HTR-8/SVneo (cell line): Measurements from ENCODE around the gene PTPRA.
"Not testable (repeated sequence)": the region's sequence is repeated elsewhere in the genome, so short reads cannot be mapped to it uniquely, and the experiment has no call there.

Experiments
- DNase-seq: peaks from one replicate; pipeline ENCODE4 v3.0.0; 2011; ENCODE audit warnings: low spot score, mixed read lengths; ENCODE audit not compliant: insufficient read length
- FAIRE-seq: peaks from 2 replicates; lab custom pipeline; 2011; peaks lifted over from hg19 to GRCh38; lab: Jason Lieb, UNC

PTPRA gene

DNA sequence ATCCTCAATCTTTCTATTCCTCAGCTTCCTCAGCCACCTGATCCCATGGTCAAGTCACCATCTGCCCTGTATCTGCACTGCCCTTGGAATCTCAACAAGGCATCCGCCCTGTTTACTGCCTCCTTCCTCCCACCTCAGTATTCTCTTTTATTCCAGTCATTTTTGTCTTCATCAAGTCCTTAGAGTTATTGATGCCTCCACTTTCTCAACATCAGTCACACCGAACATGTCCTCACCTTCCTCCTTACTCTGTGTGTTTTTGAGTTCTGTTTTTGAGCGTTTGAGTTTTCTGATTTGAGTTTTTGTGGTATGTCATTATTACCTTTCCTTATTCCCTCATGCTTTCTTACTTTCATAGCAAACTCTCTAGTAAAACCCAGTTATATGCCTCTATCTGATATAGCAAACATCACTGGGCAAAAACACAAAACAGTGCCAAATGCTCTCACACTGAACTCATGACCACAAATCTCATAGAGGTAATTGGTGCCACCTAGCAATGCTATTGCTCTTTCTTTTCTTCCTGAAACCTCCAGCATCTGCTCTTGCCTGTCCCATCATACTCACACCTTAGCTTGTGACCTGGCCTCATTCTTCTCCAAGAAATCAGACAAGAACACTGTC, 158.4 kb downstream of the PTPRA start:
- no peak for FAIRE-seq
- no peak for DNase-seq

DNA sequence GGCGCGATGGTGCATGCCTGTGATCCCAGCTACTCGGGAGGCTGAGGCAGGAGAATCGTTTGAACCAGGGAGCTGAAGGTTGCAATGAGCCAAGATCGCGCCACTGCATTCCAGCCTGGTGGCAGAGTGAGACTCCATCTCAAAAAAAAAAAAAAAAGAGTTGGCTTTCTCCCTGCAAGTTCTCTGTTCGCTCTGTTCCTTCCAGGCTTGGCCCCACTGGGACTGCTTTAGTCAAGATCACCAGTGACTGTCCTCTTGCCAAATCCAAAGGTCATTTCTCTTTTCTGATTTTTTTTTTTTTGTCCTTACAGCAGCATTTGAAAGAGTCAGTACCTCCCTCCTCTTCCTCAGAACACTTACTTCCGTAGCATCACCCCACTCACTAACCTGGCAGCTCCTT, 159.3 kb downstream of the PTPRA start:
- no peak for DNase-seq
- no peak for FAIRE-seq

DNA sequence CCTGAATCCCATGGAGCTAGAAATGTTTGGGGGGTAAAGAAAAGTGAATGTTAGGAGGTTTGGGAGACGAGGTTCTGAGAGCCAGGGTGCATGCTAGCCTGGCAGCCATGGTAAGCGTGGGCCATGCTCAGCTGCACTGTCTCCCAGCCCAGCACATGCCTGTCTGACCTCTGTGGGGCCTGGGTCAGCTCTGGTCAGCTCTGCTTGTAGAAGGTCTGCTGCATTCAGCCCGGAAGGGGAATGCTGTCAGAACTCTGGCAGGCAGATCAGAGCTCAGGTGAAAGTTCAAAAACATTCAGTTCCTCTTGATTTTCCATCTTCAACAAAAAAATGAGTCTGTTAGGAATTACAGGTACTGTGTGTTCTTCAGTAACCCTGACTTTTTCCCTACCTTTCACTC, 164.4 kb downstream of the PTPRA start:
- DNase-seq (no peak), FAIRE-seq (no peak)

DNA sequence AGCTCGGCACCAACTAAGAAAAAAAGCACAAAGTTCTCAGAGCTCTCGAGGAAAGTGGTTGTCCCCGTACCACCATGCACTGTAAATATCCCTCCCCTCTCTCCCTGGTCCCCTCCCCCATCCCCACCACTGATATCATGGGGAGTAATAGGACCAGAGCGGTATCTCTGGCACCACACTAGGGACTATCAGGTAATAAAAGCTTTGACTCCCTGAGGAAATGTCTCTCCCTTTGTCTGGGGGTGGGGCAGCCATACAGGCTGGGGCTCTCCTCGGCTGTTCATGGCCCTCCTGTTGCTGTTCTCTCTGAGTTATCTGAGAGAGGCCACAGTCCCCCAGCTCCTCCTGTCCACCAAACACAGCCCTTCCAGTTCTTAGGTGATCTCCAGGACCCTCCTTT, 165.2 kb downstream of the PTPRA start:
- DNase-seq = no peak
- no peak for FAIRE-seq

DNA sequence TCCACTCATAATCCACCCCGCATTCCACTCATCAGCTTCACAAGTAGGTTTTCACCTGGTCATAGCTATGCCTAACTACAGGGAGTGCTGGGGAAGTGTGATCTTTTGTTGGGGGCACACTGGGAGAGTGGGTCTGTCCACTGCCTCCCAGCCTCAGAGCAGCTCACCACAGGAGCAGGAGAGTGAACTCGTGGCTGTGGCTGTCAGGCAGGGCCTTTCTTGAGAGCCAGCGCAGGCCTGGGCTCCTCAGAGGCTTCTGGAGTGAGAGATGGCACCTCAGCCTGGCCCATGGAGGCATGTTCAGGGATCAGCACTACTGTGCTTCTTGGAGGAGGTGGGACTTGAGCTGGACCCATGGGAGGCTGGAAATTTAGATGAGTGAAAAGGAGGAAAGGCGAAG, 166.1 kb downstream of the PTPRA start:
- FAIRE-seq = no peak
- no peak for DNase-seq

DNA sequence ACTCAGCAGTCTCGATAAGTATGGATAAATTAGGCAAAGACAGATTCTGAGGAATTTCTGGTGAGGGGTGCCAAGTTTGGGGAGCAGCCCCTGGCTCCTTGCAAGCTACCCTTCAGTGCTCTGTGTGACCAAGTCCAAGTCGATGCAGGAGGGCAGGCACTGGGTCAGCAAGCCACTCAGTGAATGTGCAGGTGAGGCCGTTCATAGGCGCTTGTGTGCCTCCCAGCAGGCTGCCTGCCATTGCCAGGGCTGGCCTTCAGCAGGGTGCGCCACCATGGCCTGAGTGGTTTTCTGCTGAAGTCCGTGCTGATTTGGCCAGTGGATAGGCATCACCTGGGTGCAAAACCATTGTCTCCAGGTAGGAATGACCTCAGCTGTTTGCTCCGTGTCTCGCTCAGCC, 166.8 kb downstream of the PTPRA start:
- no peak for FAIRE-seq
- DNase-seq = no peak

DNA sequence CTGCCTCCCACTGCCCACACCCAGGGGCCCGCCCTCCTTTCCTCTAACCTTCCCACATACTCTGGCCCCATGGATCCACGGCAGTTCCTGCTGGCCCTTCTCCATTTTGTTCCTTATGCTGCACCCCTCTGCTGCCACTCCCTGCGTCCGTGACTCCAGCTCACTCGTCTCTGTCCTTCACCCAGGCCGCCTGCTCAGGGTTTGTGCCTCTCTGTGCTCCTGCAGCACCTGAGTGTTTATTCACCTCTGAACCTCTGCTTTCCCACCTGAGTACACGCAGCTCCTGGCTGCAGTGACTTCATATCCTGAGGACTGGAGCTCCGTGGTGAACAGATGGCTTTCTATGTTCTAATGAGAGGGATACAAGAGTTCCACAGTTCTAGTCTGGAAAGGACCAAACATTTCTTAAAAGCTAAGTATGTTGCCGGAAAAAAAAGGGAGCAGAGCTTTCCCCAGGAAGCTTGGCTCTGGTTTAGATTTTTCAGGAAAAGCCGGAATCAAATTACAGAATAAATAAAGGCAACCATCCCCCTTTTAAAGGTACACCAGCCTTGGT, 168.7 kb downstream of the PTPRA start:
- DNase-seq = no peak
- FAIRE-seq = no peak

DNA sequence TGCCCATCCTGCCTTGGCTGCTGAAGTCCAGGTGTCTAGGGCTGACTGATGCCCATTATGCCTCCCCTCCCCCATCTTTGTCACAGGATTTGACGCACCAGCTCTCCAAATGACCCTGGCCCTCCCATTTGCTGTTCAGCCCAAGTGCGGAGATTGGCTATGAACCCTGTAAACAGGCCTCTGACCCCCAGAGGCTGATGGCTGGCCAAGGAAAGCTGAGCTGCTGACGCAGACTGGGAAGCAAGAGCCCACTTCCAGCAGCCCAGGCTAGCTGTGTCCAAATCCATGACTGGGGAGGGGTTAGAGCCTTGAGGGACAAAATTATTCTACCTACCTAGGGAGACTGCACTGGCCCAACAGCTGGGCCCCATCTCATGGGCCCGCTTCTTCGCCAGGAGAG, 169.3 kb downstream of the PTPRA start:
- no peak for FAIRE-seq
- no peak for DNase-seq

DNA sequence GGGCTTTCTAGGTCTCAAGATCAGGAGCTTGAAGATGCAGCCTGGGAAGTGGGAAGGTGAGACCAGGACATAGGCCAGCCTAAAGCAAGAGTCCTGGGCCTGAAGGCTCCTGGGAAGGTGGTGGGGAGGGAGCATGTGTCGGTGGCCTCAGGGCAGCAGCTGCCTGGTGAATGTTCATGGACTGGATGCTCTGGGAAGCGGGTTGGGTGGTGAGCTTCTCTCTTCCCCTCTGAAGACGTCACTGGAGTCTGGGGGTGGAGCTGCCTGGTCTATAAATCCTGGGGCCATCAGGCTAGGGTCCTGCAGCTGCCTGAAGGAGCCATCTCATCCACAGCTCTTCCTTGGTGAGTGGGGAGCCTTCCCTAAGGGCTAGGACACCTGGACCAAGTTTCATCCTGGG, 170.0 kb downstream of the PTPRA start, which contains the start of gene GNRH2:
GNRH2 (plus strand) TSS at position 301 of the 400 bp plus-strand sequence. CDS start 793 bp downstream, outside the sequence.
- FAIRE-seq = no peak

DNA sequence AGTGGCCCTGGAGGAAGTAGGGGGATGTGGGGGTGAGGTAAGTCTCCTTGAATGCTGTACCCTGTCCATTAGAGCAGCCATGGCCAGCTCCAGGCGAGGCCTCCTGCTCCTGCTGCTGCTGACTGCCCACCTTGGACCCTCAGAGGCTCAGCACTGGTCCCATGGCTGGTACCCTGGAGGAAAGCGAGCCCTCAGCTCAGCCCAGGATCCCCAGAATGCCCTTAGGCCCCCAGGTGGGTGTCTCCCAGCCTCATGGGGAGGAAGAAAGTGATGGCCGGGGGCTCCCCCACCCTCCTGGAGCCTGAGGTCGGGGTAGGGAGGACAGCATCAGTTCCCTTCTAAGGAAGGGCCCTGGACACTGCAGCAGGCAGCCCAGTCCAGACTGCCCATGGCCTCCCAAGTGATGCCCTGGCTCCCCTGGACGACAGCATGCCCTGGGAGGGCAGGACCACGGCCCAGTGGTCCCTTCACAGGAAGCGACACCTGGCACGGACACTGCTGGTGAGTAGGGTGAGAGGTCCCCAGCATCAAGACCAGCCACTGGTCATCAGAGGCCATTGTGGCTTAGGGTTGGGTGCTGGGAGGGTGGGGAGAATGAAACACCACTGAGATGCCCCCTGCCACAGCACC, 171.2 kb downstream of the PTPRA start:
- no peak for DNase-seq
- FAIRE-seq = no peak

More for the DNA sequence above, 170.0 kb downstream of the PTPRA start, which contains the start of gene GNRH2:
- no peak for DNase-seq

DNA sequence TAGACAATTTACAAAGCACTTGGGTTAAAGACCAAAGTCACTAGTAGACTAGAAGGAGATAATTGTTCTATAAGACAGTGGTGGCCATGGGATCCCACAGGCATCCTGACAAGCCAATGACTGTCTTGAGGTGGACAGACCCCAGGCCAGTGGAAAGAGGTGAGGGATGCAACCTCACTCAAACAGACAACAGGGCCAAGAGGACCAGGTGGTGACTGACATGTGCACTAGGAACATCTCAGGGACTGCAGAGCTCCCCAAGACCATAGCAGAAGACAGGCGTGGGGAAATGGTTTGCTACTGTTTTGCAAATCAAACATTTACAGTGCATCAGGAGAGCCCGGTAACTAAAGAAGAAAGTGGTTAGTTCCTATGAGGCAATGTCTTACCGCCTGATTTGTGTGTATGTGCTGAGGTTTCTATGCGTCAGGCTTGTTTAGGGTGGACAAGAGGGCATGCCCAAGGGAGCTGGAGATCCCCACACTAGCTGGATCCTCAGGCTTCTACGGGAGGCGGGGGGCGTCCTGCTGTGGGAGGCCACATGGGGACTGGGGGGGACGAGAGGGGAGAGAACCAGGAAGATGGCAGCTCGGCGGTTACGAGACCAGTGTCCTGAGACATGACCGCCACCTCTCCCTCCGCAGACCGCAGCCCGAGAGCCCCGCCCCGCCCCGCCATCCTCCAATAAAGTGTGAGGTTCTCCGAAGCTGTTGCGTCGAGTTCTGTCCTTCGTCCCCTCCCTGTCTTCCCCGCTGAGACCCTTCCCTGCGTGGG, 171.9 kb downstream of the PTPRA start:
- FAIRE-seq (peak; percentile 89), DNase-seq (peak; percentile 77)

DNA sequence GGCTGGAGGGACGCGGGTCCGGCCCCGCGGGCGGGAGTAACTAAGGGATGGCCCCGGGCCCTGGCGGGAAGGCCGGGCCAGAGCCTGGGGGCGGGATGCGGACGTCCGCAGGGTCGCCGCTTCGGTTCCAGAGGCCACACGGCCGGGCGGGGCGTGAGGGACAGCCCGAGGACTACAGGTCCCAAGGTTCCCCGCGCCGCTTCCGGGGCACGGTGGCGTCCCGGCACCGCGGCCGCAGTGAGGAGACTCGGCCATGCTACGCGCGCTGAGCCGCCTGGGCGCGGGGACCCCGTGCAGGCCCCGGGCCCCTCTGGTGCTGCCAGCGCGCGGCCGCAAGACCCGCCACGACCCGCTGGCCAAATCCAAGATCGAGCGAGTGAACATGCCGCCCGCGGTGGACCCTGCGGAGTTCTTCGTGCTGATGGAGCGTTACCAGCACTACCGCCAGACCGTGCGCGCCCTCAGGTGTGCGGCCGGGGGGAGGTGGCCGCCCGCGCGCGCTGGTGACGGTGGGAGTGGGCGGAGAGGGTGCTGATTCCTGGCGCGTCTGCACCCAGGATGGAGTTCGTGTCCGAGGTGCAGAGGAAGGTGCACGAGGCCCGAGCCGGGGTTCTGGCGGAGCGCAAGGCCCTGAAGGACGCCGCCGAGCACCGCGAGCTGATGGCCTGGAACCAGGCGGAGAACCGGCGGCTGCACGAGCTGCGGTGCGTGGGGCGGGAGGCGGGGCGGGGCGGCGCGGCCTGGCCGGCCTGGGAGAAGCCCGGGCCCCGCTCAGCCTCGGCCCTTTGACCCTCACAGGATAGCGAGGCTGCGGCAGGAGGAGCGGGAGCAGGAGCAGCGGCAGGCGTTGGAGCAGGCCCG, 172.8 kb downstream of the PTPRA start, which contains the start of gene MRPS26:
MRPS26 (plus strand) TSS at position 237 of the 861 bp plus-strand sequence; CDS start at position 254, 17 bp downstream.
- FAIRE-seq (peak; percentile 23), DNase-seq (peak; percentile 93)

DNA sequence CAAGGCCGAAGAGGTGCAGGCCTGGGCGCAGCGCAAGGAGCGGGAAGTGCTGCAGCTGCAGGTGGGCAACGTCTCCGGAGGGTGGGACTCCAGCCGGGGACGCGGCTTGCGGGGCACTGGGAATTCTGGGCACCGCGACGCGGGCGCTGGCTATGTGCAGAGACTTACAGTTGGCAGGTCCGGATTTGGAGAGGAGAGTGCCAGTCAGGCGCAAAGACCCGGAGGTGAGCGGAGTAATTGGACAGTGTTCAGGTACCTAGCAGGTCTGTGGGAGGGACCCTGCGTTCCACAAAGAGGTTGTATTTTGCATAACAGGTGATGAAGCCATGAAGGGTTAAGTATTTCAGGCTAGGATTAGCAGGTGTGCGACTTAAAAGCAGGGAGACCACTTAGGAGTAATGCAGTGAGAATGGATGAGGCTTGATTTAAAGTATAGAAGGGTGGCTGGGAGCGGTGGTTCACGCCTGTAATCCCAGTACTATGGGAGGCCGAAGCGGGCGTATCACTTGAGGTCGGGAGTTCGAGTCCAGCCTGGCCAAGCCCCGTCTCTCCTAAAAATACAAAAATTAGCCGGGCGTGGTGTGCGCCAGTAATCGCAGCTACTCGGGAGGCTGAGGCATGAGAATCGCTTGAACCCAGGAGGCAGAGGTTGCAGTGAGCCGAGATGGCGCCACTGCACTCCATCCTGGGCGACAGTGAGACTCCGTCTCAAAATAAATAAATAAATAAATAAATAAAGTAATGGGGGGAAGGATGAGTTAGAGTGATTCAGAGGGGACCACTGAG, 173.6 kb downstream of the PTPRA start:
- peak; percentile 72 for FAIRE-seq
- no peak for DNase-seq

DNA sequence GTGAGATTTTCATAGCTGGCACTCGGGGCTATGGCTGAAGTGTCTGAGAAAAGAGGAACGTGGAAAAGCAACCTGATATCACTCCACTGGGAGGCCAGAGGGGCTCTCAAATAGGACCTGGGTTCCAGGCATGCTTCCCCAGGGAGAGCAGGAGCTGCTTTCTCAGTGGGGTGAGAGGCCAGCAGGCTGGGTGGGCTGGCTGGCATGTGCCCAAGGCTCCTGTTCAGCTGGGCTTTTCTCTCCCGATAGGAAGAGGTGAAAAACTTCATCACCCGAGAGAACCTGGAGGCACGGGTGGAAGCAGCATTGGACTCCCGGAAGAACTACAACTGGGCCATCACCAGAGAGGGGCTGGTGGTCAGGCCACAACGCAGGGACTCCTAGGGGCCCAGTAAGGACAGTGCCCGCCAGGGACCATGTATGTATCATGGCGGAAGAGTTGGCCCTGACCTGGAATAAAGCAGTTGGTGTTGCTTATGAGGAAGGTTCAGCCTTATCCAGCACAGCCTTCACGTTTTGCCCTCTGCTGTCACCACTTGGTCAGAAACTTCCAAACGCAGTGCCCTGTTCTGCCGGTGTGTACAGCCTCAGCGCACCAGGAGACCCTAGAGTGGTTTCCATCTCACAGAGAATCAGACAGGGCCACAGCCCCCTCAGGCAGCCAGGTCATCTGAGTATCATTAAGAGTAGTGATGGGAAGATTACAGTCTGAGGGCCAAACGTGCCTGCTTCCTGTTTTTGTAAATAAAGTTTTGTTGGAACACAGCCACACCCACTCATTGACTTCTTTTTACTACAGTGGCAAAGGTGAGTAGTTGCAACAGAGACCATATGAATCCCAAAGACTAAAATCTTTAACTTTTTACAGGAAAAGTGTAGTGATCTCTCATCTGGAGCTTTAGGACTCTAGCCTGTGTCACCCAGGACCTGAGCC, 174.5 kb downstream of the PTPRA start:
- no peak for DNase-seq
- no peak for FAIRE-seq

DNA sequence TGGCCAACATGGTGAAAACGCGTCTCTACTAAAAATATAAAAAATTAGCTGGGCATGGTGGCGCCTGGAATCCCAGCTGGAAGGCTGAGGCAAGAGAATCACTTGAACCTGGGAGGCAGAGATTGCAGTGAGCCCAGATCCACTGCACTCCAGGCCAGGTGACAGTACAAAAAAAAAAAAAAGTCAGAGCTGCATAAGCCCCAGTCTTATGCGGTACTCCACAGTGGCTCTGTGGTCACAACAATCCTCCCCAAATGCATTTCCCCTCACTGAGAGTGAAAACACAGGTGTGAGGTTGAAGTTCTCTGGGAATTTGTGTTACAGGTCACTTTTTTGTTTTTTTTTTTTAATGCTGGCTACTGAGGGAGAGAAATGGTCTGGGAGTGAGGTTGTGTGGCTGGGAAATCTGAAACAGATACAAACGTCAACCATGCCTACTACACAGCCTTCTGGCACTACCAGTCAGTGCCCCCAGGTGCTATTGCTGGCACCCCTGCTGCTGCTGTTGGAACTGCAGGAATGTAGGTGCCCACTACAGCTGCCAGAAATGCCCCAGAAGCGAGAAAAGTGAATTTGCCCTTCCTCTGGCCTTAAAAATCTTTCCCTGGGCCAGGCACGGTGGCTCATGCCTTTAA, 178.2 kb downstream of the PTPRA start:
- no peak for DNase-seq
- FAIRE-seq = no peak

DNA sequence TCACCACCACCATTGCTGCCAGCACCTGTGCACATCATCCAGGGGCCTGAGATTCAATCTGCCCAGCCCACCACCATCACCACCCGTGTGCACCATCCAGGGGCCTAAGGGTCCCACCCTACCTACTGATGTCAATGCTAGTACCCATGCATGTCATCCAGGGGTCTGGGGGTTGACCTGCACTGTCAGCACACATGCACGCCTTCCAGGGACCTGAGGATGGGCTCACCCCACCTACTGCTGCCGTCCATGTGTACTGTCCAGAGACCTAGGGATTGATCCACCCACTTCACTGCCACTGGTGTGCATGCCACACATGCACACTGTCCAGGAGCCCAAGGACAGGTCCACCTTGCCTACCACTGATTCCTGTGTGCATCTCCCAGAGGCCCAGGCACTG, 186.2 kb downstream of the PTPRA start:
- no peak for DNase-seq
- no peak for FAIRE-seq

DNA sequence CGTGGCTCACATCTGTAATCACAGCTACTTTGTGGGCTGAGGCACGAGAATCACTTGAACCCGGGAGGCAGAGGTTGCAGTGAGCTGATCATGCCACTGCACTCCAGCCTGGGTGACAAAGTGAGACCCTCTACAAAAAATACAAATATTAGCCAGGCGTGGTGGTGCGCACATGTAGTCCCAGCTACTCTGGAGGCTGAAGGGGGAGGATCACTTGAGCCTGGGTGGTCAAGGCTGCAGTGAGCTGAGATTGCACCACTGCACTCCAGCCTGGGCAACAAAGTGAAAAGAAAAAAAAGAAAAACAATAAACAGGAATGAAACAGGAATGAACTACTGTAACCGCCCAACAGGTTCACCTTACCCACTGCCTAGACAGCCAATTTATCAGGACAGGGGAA, 190.8 kb downstream of the PTPRA start:
- not testable (repeated sequence) for DNase-seq

More for the DNA sequence above, 190.8 kb downstream of the PTPRA start:
- not testable (repeated sequence) for FAIRE-seq
